Measurements from ENCODE around the gene TTBK1. TPM values are rescaled to one million over a fixed set of nuclear protein-coding genes. Genes with fewer than 3 reads are reported as not detected.

Gene TTBK1
- polyA plus RNA-seq, 1 donor from 2014 or later = 4.2 TPM

GRCh38 chr6:43205849-43206248 is 37.4 kb upstream of the TTBK1 start:
- Histone ChIP-seq H3K79me2 (replicated peaks; ENCODE audit: insufficient read depth, low read length) (no peaks in the 10 kb centered on the region), H3K9ac (ENCODE audit: low read length) (no peak overlapping the region), H3K4me2 (ENCODE audit: low read length) (no peak overlapping the region), H3K9me3 (ENCODE audit: low read length) (no peaks in the 10 kb centered on the region), H3K36me3 (ENCODE audit: insufficient read depth, low read length) (no peaks in the 10 kb centered on the region), H3K27ac (ENCODE audit: low read length) (no peak overlapping the region), H3K27me3 (ENCODE audit: insufficient read depth, low read depth, low read length) (no peaks in the 10 kb centered on the region), H3K4me3 (ENCODE audit: low read length) (no peak overlapping the region), H3K9me2 (ENCODE audit: insufficient read depth, low read length) (no peaks in the 10 kb centered on the region), H4K20me1 (ENCODE audit: insufficient read depth) (no peaks in the 10 kb centered on the region), H2AFZ (ENCODE audit: low read depth, low read length) (no peak overlapping the region), H3F3A (ENCODE audit: insufficient read depth, low read length, poor library complexity, severe bottlenecking) (no peaks in the 10 kb centered on the region)
- TF ChIP-seq RAD21 (conservative IDR thresholded peaks at IDR 0.05) (no peak), REST (IDR thresholded peaks at IDR 0.05; ENCODE audit: borderline replicate concordance) (no peak), EP300 (conservative IDR thresholded peaks at IDR 0.05; ENCODE audit: poor library complexity, severe bottlenecking) (no peak), CTCF (IDR thresholded peaks at IDR 0.05; ENCODE audit: poor library complexity, severe bottlenecking) (no peak), SMC3 (conservative IDR thresholded peaks at IDR 0.05; ENCODE audit: poor library complexity) (no peak), MXI1 (conservative IDR thresholded peaks at IDR 0.05; ENCODE audit: poor library complexity, severe bottlenecking) (no peak), TAF1 (IDR thresholded peaks at IDR 0.05; ENCODE audit: low read depth) (no peak), EZH2 (IDR thresholded peaks at IDR 0.05; ENCODE audit: borderline replicate concordance, insufficient read depth, low read length, poor library complexity, severe bottlenecking) (no peak), POLR2AphosphoS5 (IDR thresholded peaks at IDR 0.05) (no peak)

GRCh38 chr6:43207286-43207685 is 36.0 kb upstream of the TTBK1 start:
- Histone ChIP-seq H3K79me2 (replicated peaks; ENCODE audit: insufficient read depth, low read length) (no peaks in the 10 kb centered on the region), H3K27ac (ENCODE audit: low read length) (no peak overlapping the region), H3F3A (ENCODE audit: insufficient read depth, low read length, poor library complexity, severe bottlenecking) (no peaks in the 10 kb centered on the region), H3K4me2 (ENCODE audit: low read length) (no peak overlapping the region), H3K4me3 (ENCODE audit: low read length) (no peak overlapping the region), H2AFZ (ENCODE audit: low read depth, low read length) (no peak overlapping the region), H3K9me3 (ENCODE audit: low read length) (no peaks in the 10 kb centered on the region), H4K20me1 (ENCODE audit: insufficient read depth) (no peaks in the 10 kb centered on the region), H3K9me2 (ENCODE audit: insufficient read depth, low read length) (no peaks in the 10 kb centered on the region), H3K36me3 (ENCODE audit: insufficient read depth, low read length) (no peaks in the 10 kb centered on the region), H3K9ac (ENCODE audit: low read length) (no peak overlapping the region), H3K27me3 (ENCODE audit: insufficient read depth, low read depth, low read length) (no peaks in the 10 kb centered on the region)
- TF ChIP-seq CTCF (IDR thresholded peaks at IDR 0.05; ENCODE audit: poor library complexity, severe bottlenecking) (no peak), POLR2AphosphoS5 (IDR thresholded peaks at IDR 0.05) (no peak), EP300 (conservative IDR thresholded peaks at IDR 0.05; ENCODE audit: poor library complexity, severe bottlenecking) (no peak), EZH2 (IDR thresholded peaks at IDR 0.05; ENCODE audit: borderline replicate concordance, insufficient read depth, low read length, poor library complexity, severe bottlenecking) (no peak), MXI1 (conservative IDR thresholded peaks at IDR 0.05; ENCODE audit: poor library complexity, severe bottlenecking) (no peak), TAF1 (IDR thresholded peaks at IDR 0.05; ENCODE audit: low read depth) (no peak), SMC3 (conservative IDR thresholded peaks at IDR 0.05; ENCODE audit: poor library complexity) (no peak), REST (IDR thresholded peaks at IDR 0.05; ENCODE audit: borderline replicate concordance) (no peak), RAD21 (conservative IDR thresholded peaks at IDR 0.05) (no peak)

All from neural cell (in vitro differentiated cells).